NCI-H146 (cell line): ENCODE measurements around the gene TENT5C.
A peak's percentile ranks its signal among the peaks of the same experiment; 100 is the strongest.

Experiments
- DNase-seq: peaks from one replicate; lab custom pipeline; 2025; lab: John Stamatoyannopoulos, UW

Gene TENT5C

DNA sequence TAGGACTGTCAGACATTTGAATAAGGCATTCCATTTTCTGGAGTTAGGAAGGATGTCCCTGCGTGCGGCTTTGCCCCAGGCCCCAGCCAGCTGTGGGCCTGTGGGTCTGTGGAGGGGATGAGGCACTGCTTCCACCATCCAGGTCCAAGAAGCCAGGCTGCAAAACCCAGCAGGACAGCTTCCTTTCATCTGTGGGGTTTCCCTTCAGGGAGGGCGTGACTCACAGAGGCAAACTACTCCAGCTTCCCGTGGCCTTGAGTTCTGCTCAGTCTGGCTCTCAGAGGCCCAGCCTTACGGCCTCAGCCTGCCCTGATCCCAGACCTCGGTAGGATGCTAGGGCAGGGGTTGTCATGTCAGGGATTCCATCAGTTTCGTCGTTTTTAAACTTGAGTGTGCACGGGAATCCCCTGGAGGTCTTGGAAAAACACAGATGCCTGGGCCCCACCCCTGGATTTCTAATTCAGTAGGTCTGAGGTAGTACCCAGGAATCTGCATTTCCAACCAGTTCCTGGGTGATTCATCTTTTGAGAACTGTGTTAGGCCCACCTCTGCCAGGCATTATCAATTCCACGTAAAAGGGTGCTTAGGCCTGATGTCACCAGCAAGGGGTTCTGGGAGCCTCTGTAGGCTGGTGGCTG is 32.3 kb upstream of the TENT5C start:
- DNase-seq, result no peak

DNA sequence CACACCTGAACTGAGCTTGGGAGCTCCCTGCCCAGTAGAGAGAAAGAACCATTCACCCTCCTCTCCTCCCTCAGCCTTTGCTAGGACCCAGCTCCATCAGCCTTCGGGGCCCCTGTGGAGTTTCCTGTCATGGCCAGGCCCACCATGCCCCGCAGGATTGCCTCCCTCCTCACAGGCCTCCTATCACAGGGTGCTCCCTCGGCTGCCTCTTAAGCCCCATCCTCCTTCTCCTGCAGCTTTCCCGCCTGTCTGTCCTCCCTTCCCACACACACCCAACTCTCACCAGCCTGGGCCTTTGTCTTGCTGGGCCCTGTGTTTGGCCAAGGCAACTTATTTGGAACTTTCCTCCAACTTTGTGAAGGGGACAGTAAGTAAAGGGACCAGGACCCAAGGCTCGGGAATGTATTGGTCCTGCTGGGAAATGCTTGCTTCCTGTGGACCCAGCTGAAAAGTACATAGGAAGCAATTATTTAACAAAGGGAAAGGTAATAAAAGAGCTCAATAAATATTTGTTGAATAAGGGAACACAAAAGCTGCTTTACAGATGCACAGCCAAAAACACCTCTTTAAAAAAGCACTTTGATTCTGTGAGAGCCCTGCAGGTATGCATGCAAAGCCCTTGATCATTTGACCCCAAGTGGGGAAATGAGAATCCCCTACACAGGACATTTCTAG is 31.6 kb upstream of the TENT5C start:
- DNase-seq, result peak; percentile 84

DNA sequence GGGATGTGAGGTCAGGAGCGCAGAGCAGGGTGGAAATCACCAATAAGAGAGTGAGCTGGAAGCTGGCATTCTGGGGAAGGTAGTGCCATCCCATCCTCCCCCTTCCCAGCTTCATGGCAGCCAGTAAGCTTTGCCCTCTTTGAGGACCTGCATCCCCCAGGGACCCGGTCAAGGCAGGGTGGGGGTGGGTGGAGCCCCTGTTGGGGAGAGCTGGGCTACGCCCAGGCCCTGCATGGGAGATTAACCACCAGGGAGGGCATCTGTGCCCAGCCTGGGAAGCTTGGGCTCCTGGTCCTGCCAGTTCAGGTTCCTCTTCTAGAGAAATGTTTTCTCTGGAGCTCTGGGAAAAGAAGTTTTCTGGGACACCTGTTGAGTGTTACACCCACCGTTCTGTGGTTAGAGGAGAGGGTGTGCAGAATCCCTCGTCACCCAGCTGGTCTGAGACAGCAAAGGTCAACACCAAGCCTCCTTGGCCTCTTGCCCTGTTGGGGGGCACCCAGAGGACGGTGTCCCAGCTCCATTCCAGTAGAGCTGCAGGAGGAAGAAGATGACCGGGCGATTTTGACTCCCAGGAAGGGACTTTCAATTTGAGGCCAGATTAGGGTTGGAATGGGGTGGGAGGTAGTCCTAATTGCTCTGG is 30.1 kb upstream of the TENT5C start:
- no peak for DNase-seq

DNA sequence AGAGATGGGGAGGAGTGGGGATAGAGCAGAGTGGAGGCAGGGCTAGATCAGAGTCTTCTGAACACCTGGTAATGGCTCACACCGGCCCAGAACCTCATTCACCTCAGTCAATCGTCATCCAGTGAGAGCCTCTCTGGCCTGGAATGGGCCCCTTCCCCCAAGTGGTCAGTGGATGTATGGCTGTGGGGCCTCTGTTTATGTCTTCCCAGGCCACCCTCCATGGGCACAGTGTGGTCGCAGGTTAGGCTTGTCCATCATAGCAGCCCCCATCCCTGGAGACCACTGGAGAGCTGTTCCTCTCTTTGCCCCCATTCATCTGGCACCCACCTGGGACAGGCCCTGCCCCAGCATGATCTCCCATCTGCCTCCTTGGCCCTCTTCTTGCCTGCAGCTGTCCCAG is 29.6 kb upstream of the TENT5C start:
- DNase-seq, result no peak

DNA sequence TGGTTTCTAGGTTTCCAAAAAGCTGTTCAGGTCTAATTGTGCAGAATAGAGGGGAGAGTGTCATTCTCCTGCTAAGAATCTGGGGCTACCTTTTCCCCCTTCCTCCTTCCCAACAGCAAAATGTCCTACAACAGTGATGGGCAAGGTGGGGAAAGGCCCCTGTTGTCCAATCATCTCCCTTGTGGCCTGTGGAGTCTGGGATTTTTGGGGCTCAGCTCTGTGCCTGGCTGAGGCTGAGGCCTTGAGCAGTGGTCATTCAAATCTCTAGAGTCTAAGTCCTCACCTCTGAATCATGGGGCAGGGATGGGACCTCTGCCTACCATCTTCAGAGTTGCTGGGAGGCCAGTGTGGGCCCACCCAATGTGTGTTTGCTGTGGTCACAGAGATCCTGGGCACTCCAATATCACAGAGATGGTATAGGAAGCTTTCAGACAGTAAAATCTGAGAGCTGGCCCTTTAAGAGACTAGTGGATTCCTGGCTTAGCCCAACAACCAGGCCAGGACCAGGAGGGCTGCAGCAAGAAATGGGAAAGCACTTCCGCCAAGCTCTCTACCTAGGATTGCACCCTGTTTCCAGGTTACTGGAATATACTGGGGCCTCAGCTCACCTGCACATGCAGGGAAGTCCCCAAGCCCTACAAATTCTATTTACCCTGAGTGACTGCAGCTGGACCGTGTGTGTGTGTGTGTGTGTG is 28.5 kb upstream of the TENT5C start:
- no peak for DNase-seq

DNA sequence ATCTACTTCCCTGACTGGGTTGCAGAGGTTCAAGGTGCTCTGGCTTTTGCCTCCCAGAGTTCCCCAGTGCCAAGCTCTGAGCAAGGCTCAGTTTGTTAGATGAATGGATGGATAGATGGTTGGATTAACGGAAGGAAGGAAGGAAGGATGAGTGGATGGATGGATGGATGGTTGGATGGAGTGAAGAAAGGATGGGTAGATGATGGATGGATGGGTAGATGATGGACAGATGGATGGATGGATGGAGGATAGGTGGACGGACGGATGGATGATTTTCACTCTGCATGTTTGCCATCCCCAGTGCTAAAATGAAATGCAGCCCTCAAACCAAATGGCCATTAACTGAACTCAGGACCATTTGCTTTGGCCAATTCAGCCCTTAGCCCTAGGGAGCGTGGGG is 27.4 kb upstream of the TENT5C start:
- no peak for DNase-seq

DNA sequence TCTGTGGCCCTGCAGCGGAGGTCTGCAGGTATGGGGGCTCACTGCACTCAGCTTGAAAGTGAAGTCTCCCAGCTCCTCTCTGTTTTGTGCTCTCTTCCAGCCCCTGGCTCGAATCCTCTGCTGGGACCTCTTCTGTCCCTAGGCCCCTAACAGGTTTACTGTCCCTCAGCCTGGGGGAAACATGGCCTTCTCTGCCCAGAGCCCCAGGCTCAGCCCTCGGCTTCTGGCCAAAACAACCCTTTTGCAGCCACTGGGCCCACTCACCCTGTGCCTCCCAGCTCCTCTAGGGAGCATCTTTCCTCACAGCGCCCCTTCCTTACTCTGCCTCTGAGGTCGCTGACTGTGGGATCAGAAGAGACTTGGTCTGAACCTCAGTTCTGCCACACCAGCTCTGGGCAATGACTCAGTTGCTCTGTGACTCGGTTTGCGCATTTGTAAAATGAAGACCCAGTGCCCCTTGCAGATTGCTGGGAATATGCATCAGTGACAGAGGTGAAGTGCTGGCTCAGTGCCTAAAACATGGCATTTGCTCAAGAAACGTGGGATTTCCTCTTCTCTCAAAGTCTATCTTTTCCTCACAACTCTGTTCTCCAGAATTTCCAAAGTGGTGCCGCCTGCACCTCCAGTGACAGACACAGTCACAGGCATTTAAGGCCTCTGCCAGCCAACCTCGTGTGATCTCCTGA is 26.5 kb upstream of the TENT5C start:
- DNase-seq, result no peak

DNA sequence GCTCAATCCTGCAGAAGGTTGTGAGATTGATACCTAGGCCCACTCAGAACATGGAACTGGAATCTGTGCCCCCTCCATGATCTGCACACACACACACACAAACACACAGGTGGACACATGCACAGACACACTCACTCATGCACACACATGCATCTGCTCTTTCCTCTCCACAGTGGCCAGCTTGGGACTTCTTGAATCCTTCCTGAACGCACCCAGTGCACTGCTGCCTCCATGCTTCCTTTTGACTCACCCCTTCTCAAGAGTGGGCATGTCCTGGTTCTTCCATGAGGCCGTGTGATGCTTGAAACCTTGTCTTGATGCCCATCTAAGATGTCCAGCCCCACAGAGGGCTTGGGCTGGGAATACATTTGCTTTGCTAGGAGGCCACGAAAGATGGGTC is 25.4 kb upstream of the TENT5C start:
- DNase-seq, result no peak

DNA sequence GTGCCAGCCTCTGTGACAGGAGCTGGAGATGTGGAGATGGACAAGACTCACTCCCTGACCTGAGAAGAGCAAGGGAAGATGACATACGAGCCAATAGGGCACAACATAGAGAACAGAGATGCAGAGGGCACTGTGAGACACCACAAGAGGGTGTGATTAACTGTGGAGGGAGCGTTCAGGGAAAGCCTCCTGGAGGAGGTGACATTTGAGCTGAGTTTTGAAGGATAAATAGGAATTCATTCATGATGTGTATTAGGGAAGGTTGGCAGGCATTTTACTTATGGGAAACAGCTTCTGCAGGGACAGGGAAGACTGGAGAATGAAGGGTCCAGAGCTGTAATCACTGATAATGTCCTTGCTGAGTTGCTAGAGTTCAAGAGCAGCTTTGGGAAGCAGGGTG is 25.0 kb upstream of the TENT5C start:
- DNase-seq, result no peak

DNA sequence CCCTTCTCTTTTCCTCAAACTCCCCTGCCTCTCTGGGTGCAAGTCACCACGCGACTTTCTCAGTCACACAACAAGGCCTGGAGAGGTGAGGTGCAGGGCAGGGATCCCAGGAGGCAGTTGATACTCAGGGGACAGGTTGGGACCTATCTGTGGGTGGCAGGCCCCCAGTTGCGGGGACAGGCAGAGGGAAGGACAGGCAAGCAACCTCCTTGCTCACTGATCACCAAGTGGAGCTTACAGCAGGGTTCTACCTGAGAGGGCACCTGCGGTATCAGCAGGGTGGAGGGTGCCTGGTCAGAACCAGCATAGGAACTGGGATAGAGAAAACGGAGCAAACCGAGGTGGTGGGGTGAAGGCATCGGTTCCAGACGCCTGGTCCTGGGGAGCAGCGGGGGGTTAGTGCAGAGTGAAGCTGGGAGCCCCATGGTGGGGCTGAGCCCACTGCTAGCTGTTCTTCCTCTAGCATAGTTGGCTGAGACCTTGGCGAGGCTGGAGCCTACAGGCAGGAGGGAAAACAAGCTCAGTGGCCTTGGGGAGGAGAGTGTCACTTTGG is 24.4 kb upstream of the TENT5C start:
- DNase-seq, result no peak

DNA sequence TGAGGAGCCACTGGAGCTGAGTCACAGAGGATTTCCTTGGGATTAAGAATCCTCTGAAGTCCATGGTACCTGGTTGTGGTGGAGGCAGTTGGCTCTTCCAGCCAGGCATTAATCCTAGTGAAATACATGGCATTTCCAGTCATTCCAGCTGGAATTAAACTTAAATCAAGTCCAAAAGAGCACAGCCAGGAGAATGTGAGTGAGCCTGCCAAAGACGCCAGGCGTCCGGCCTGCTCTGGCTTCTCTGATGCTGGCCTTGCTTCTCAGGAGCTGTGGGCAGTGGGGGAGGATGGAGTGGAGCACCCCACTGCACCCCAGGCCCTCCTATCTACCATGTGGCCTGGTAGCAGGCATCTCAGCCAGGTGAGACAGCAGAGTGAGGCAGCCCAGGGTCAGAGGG is 23.4 kb upstream of the TENT5C start:
- no peak for DNase-seq

DNA sequence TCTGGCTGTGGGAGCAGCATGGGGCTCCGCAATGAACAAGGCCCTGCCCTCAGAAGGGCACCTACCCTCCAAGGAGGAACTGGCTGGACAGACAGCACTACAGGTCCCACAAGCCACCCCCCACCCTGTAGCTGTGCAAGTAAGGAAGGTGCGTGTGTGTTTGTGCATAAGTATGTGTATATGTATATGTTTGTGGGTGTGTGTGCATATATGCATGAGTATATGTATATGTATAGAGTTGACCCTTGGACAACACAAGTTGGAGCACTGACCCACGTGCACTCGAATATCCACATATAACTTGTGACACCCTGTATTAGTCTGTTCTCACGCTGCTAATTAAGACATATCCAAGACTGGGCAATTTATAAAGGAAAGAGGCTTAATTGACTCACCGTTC is 22.6 kb upstream of the TENT5C start:
- no peak for DNase-seq

DNA sequence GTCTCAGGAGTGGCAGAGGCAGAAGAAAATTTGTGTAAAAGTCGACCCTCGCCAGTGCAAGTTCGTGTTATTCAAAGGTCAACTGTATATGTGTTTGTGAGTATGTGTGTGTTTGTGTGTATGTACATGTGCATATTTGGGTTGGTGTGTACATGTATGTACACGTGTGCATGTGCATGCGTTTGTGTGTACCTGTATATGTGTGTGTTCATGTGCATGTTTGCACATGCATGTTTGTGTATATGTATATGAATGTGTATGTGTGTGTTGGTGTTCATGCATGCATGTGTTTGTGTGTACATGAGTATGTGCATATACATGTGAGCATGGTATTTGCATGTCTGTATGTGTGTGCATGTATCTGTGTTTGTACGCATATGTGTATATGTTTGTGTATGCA is 21.7 kb upstream of the TENT5C start:
- DNase-seq, result no peak

DNA sequence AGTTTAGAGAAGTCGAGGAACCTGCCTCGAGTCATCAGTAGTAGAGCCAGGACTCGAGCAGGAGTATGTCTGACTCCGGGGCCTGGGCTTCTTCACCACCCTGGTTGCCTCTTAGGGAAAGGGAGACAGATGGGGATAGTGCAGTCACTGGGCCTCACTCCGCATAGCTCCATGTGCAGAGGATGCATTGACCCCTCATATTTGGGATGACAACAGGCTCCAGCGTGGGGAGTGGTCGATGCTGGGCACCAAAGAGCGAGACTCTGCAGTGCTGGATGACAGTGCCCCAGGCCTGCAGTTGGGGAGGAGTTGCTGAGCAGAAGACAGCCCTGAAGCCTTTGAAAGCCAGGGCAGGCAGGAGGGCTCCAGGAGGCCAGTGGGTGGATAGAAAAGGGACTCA is 20.8 kb upstream of the TENT5C start:
- DNase-seq, result no peak

DNA sequence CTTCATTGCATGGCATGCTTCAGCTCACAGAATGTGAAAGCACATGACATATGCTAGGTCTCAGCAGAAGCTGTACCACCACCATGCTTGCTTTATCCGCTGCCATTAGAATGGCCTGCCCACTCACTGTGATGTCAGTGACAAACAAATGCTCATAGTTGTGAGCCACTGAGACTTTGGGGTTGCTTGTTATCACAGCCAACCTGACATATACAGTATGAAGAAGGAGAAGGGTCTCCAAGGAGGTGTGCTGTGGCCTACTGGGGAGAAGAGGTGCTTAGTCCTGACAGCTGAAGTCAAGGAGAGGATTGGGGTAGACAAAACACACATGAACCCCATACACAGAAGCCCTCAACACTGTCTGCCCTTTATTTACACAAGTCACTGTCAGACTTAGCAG is 19.5 kb upstream of the TENT5C start:
- no peak for DNase-seq

DNA sequence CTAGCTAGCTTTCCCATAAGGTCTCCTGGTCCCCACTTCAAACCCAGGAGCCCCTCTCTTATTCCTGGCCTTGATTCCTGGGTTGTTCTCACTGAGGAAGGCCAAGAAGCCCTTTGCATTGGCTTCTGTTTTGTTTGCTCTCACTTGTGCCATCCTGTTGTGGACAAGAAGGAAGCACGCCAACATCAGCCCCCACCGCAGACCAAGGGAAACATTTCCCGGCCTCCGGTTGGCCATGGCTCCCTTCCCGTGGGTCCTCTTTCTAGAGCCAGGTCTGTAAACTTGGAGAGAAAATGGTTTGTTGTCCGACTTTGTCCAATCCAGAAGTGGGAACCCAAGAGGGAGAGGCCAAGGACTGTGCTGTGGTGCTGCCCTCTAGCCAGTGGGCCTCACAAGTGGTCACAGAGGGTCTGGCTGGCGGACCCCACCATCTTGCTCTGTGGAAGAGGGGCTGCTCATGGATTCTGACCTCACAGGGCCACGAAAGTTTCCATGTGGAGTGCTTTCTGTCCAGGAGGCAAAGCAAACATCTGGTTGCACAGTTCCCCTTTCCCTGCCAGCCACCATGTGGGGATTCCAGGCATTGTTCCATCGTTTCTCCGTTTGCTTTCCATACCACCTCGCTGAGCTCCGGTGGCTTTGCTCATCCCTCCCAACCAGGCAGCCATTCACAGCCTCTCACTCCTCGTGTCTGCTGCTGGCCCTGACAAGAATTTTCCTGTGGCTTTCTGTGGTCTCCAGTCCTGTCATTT is 18.9 kb upstream of the TENT5C start:
- no peak for DNase-seq

DNA sequence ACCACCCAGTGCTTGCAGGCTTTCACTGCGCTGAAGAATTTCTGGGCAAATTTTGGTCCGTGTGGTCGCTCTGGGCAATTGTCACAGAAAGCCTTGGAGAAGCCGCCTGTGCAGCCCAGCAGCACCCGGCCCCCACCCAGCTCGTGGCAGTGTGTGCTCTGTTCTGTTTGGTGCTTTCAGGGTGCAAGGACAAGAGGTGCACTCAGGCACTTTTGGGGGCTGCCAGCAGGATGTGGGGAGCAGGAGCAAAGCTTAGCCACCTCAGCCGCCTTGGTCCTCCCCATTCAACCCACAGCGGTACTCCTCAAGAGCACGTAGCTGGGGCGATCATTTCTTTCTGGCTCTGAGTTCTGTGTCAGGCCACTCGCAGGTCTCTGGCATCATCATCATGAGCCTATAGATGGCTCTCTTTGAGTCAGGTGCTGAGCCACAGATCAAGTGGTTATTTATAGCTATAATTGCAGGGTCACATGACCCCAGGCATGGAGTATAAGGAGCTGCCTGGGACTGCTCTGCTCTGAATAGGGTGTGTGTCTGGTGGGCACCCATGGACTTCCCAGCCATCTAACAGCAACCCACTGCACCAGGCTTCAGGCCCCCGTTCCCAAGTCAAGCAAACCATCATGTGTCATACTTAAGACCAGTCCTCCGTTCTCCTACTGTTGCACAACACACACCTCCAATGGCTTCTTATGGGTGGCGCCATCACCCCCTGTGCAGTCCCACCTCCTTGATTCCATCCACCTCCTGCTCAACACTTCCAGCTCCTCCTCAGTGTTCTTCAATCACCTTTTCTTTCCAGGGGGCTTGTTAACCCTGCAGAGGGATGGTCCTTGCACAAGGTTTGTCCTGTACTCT is 18.1 kb upstream of the TENT5C start:
- peak; percentile 14 for DNase-seq

DNA sequence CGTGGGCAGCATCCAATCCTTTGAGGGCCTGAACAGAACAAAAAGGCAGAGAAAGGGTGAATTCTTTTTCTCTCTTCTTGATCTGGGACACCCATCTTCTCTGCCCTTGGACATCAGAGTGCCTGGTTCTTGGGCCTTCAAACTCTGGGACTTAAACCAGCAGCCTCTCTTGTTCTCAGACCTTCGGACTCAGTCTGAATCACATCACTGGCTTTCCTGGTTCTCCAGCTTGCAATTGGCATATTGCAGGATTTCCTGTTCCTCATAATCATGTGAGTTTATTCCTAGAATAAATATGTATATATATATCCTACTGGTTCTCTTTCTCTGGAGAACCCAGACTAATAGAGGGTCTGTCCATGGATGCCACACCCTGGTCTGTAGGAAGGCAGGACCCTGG is 16.3 kb upstream of the TENT5C start:
- no peak for DNase-seq

DNA sequence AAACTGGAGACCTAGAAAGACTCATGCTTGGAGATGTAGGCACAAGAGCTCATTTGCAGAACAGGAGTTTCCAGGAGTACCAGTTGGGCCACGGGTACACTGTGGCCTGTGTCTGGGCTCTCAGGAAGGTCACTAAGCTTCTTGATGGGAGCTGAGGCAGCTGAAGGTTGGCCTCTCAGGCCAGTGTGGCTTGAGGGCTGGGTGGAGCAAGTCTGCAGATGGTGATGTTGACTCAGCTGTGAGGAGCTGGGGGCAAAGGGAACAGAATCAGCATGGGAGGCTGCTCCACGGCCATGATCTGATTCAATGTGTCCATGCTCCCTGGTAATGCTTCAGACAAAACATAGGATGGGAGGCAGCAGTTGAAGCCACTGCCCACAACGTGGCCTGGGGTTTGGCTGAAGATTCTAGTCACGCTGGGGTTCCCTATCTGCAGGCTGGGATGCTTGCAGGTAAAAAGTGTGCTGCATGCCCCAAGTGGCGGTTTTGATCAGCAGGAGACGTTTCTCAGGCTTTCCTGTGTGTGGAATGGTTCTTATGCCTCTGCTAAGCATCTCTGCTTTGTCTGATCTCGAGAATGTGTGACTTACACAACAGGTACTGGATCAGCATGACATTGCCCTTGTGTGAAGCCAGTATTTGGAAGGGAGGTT is 15.4 kb upstream of the TENT5C start:
- peak; percentile 90 for DNase-seq

DNA sequence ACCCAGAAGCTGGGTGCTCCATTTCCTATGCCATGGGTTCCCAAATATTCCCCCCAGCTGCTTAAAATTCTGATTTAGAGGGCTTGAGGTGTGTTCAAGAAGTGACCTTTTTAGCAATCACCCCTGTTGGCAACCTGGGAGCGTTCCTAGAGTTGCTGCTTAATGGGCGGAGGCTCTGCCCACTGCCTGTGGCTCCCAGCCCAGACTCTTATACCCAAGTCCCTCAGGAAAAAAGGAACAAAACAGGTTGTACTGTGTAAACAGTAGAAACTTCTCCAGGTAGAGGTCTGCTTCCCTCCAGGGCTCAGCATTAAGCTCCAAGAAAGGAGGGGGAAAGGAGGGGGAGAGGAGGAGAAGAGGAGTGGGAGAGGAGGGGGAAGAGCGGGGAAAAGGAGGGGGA is 14.6 kb upstream of the TENT5C start:
- DNase-seq, result no peak
